ENCODE data around the gene EEF2KMT.
"Not testable (repeated sequence)": the region's sequence is repeated elsewhere in the genome, so short reads cannot be mapped to it uniquely, and the experiment has no call there.

- TF ChIP-seq POLR2A, POLR2AphosphoS5 (IDR thresholded peaks at IDR 0.05; ENCODE audit: low read depth, low read length): not testable (repeated sequence)
Observed at GRCh38 chr16:5080996-5081395, 16.6 kb downstream of the EEF2KMT start.
